ENCODE data around the gene SMARCA2. TPM values are rescaled to one million over a fixed set of nuclear protein-coding genes. Genes with fewer than 3 reads are reported as not detected.

The SMARCA2 gene
- total RNA-seq, 1 donor from 2014 or later: 99.2 TPM

GRCh38 chr9:2086971-2087370 is 71.8 kb downstream of the SMARCA2 start:
- no peak for DNase-seq (ENCODE audit: low spot score)

GRCh38 chr9:2087500-2088313 is 72.6 kb downstream of the SMARCA2 start:
- peak; percentile 17 for DNase-seq (ENCODE audit: low spot score)

- DNase-seq (ENCODE audit: low spot score): no peak
Observed at GRCh38 chr9:2093920-2094597, 78.9 kb downstream of the SMARCA2 start.

- no peak for DNase-seq (ENCODE audit: low spot score)
Observed at GRCh38 chr9:2096376-2096970, 81.3 kb downstream of the SMARCA2 start.

GRCh38 chr9:2106666-2107065 is 91.5 kb downstream of the SMARCA2 start:
- DNase-seq (ENCODE audit: low spot score): no peak

- peak; percentile 17 for DNase-seq (ENCODE audit: low spot score)
Observed at GRCh38 chr9:2107906-2108451, 92.8 kb downstream of the SMARCA2 start.

- peak; percentile 79 for DNase-seq (ENCODE audit: low spot score)
Observed at GRCh38 chr9:2109069-2109650, 94.0 kb downstream of the SMARCA2 start.

GRCh38 chr9:2110036-2110435 is 94.9 kb downstream of the SMARCA2 start:
- no peak for DNase-seq (ENCODE audit: low spot score)

- no peak for DNase-seq (ENCODE audit: low spot score)
Observed at GRCh38 chr9:2116073-2116472, 100.9 kb downstream of the SMARCA2 start.

GRCh38 chr9:2117527-2117926 is 102.4 kb downstream of the SMARCA2 start:
- DNase-seq (ENCODE audit: low spot score): no peak

- DNase-seq (ENCODE audit: low spot score): no peak
Observed at GRCh38 chr9:2119566-2119965, 104.4 kb downstream of the SMARCA2 start.

- DNase-seq (ENCODE audit: low spot score): no peak
Observed at GRCh38 chr9:2120926-2121689, 106.0 kb downstream of the SMARCA2 start.

- no peak for DNase-seq (ENCODE audit: low spot score)
Observed at GRCh38 chr9:2122299-2122698, 107.2 kb downstream of the SMARCA2 start.

GRCh38 chr9:2125906-2126305 is 110.8 kb downstream of the SMARCA2 start:
- no peak for DNase-seq (ENCODE audit: low spot score)

- peak; percentile 92 for DNase-seq (ENCODE audit: low spot score)
Observed at GRCh38 chr9:2126331-2126803, 111.2 kb downstream of the SMARCA2 start.

GRCh38 chr9:2127486-2127885 is 112.3 kb downstream of the SMARCA2 start:
- no peak for DNase-seq (ENCODE audit: low spot score)

GRCh38 chr9:2128141-2128540 is 113.0 kb downstream of the SMARCA2 start:
- DNase-seq (ENCODE audit: low spot score): peak; percentile 73

GRCh38 chr9:2128618-2129017 is 113.5 kb downstream of the SMARCA2 start:
- peak; percentile 85 for DNase-seq (ENCODE audit: low spot score)

GRCh38 chr9:2130941-2131340 is 115.8 kb downstream of the SMARCA2 start:
- peak; percentile 10 for DNase-seq (ENCODE audit: low spot score)

GRCh38 chr9:2132484-2133082 is 117.4 kb downstream of the SMARCA2 start:
- DNase-seq (ENCODE audit: low spot score): peak; percentile 53

- DNase-seq (ENCODE audit: low spot score): no peak
Observed at GRCh38 chr9:2134391-2134790, 119.2 kb downstream of the SMARCA2 start.
